Measurements from ENCODE around the gene SLC35G6.

The SLC35G6 gene

GRCh38 chr17:7508145-7508544 lies 26.9 kb downstream of the SLC35G6 start:
- DNase-seq (no peak), ATAC-seq (ENCODE audit: insufficient read depth, low read depth) (no peak)
- H3K36me3 ChIP-seq (ENCODE audit: insufficient read depth, low read length) = peaks cover 96% of the 10 kb centered on the region
- H4K20me1 ChIP-seq (ENCODE audit: insufficient read depth, low read length) = peaks cover 16% of the 10 kb centered on the region; the same call in 1 of the 2 replicates
- H3K79me2 ChIP-seq (ENCODE audit: insufficient read depth, low read length) = no peaks in the 10 kb centered on the region
- H3K4me3 ChIP-seq (ENCODE audit: low read depth in 1 of 2, low read length in 2 of 2) = no peak overlapping the region
- H3K27me3 ChIP-seq (ENCODE audit: insufficient read depth, low read length, poor library complexity) = no peaks in the 10 kb centered on the region
- H3K9ac ChIP-seq (ENCODE audit: low read depth, low read length) = no peak overlapping the region
- H3K27ac ChIP-seq (ENCODE audit: low read length) = no peak overlapping the region
- H3K9me3 ChIP-seq (ENCODE audit: insufficient read depth, low read length, severe bottlenecking) = no peaks in the 10 kb centered on the region
- H3K4me1 ChIP-seq (ENCODE audit: insufficient read depth, low read length) = no peaks in the 10 kb centered on the region
- no peak overlapping the region for H2AFZ ChIP-seq (ENCODE audit: low read depth, low read length)
- H3K4me2 ChIP-seq (ENCODE audit: insufficient read depth, low read length) = no peak overlapping the region
- TF ChIP-seq CTCF (IDR thresholded peaks at IDR 0.05; ENCODE audit: borderline replicate concordance, extremely low read depth, low read length, poor library complexity, severe bottlenecking) = no peak
- TF ChIP-seq EZH2 (IDR thresholded peaks at IDR 0.05; ENCODE audit: borderline replicate concordance, low read depth, low read length, severe bottlenecking) = no peak

- Histone ChIP-seq H3K9me3 (ENCODE audit: insufficient read depth, low read length, severe bottlenecking) (no peaks in the 10 kb centered on the region), H3K9ac (ENCODE audit: low read depth, low read length) (no peak overlapping the region), H3K27me3 (ENCODE audit: insufficient read depth, low read length, poor library complexity) (no peaks in the 10 kb centered on the region), H3K27ac (ENCODE audit: low read length) (no peak overlapping the region), H3K4me3 (ENCODE audit: low read depth in 1 of 2, low read length in 2 of 2) (no peak overlapping the region), H4K20me1 (ENCODE audit: insufficient read depth, low read length) (peaks cover 14% of the 10 kb centered on the region; the same call in 1 of the 2 replicates), H3K4me2 (ENCODE audit: insufficient read depth, low read length) (no peak overlapping the region), H3K4me1 (ENCODE audit: insufficient read depth, low read length) (no peaks in the 10 kb centered on the region), H2AFZ (ENCODE audit: low read depth, low read length) (no peak overlapping the region), H3K36me3 (ENCODE audit: insufficient read depth, low read length) (peaks cover 96% of the 10 kb centered on the region), H3K79me2 (ENCODE audit: insufficient read depth, low read length) (no peaks in the 10 kb centered on the region)
- DNase-seq = no peak
- TF ChIP-seq EZH2 (IDR thresholded peaks at IDR 0.05; ENCODE audit: borderline replicate concordance, low read depth, low read length, severe bottlenecking) = no peak
- no peak for TF ChIP-seq CTCF (IDR thresholded peaks at IDR 0.05; ENCODE audit: borderline replicate concordance, extremely low read depth, low read length, poor library complexity, severe bottlenecking)
- no peak for ATAC-seq (ENCODE audit: insufficient read depth, low read depth)
These were observed 27.6 kb downstream of the SLC35G6 start for GRCh38 chr17:7508846-7509245.

- Histone ChIP-seq H3K4me2 (ENCODE audit: insufficient read depth, low read length) (no peak overlapping the region), H4K20me1 (ENCODE audit: insufficient read depth, low read length) (peaks cover 14% of the 10 kb centered on the region; the same call in 1 of the 2 replicates), H3K9me3 (ENCODE audit: insufficient read depth, low read length, severe bottlenecking) (no peaks in the 10 kb centered on the region), H3K9ac (ENCODE audit: low read depth, low read length) (no peak overlapping the region), H3K36me3 (ENCODE audit: insufficient read depth, low read length) (peaks cover 94% of the 10 kb centered on the region), H3K27ac (ENCODE audit: low read length) (no peak overlapping the region), H3K27me3 (ENCODE audit: insufficient read depth, low read length, poor library complexity) (no peaks in the 10 kb centered on the region), H2AFZ (ENCODE audit: low read depth, low read length) (no peak overlapping the region), H3K4me1 (ENCODE audit: insufficient read depth, low read length) (no peaks in the 10 kb centered on the region), H3K4me3 (ENCODE audit: low read depth in 1 of 2, low read length in 2 of 2) (no peak overlapping the region), H3K79me2 (ENCODE audit: insufficient read depth, low read length) (no peaks in the 10 kb centered on the region)
- DNase-seq (no peak), ATAC-seq (ENCODE audit: insufficient read depth, low read depth) (no peak)
- TF ChIP-seq EZH2 (IDR thresholded peaks at IDR 0.05; ENCODE audit: borderline replicate concordance, low read depth, low read length, severe bottlenecking) (no peak), CTCF (IDR thresholded peaks at IDR 0.05; ENCODE audit: borderline replicate concordance, extremely low read depth, low read length, poor library complexity, severe bottlenecking) (no peak)
These were observed 28.7 kb downstream of the SLC35G6 start for GRCh38 chr17:7509937-7510336.

GRCh38 chr17:7511108-7511507 lies 29.9 kb downstream of the SLC35G6 start:
- Histone ChIP-seq H3K9me3 (ENCODE audit: insufficient read depth, low read length, severe bottlenecking) (no peaks in the 10 kb centered on the region), H3K4me1 (ENCODE audit: insufficient read depth, low read length) (no peaks in the 10 kb centered on the region), H3K4me2 (ENCODE audit: insufficient read depth, low read length) (no peak overlapping the region), H3K36me3 (ENCODE audit: insufficient read depth, low read length) (peaks cover 86% of the 10 kb centered on the region), H3K27me3 (ENCODE audit: insufficient read depth, low read length, poor library complexity) (no peaks in the 10 kb centered on the region), H3K27ac (ENCODE audit: low read length) (no peak overlapping the region), H3K4me3 (ENCODE audit: low read depth in 1 of 2, low read length in 2 of 2) (no peak overlapping the region), H4K20me1 (ENCODE audit: insufficient read depth, low read length) (peaks cover 14% of the 10 kb centered on the region; the same call in 1 of the 2 replicates), H3K9ac (ENCODE audit: low read depth, low read length) (no peak overlapping the region), H2AFZ (ENCODE audit: low read depth, low read length) (no peak overlapping the region), H3K79me2 (ENCODE audit: insufficient read depth, low read length) (no peaks in the 10 kb centered on the region)
- no peak for ATAC-seq (ENCODE audit: insufficient read depth, low read depth)
- DNase-seq = no peak
- TF ChIP-seq EZH2 (IDR thresholded peaks at IDR 0.05; ENCODE audit: borderline replicate concordance, low read depth, low read length, severe bottlenecking) (no peak), CTCF (IDR thresholded peaks at IDR 0.05; ENCODE audit: borderline replicate concordance, extremely low read depth, low read length, poor library complexity, severe bottlenecking) (no peak)
